ENCODE results near the gene DUSP5. TPM values are rescaled to one million over a fixed set of nuclear protein-coding genes. Genes with fewer than 3 reads are reported as not detected.

Gene DUSP5
- total RNA-seq, 1 experiment from 2014 or later: 106 TPM

DNA sequence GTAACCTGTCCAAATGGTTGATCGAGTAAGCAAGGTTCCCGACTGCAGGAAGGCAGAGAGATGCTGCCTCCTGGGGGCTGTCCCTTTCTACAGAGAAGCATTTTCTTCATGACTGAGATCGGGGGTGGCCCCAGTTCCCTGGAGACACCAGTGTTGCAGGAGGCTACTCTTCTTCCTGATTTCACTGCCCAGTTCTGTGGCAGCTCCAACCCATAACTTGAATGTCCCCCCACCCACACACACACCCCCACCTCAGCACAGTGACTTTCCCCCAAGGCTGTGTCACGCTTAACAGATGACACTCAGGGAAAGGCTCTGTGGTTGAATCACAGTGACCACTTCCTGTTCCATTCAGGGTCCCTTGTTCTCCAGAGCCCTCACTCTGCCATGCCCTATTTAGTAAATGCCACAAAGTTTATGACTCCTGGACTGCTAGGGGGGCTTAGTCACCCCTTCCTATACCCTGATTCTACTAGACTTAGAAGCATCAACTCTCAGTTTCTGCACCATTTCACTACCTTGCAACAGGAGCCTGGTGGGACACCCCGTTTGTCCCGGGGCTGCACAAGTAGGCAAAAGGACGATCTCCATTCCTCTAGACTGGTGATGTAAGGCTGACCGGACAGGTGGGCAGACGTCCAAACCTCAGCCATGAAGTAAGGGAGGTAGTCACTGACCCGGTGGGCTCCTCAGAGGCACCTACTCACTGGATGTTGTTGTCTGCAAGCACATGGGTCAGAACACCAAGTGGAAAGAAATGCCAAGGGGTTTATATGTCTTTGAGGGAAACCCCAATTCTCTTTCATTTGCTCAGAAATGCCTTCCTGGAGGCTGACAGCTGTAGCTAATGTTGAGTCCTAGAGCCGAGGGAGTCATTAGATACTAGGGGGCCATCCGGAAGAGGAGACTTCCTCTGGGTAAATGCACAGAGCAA, 38.5 kb downstream of the DUSP5 start:
- no peak overlapping the region for H3K4me3 Mint-ChIP-seq (ENCODE audit: unreplicated experiment)
- peaks cover 5% of the 10 kb centered on the region for H3K4me1 Mint-ChIP-seq (ENCODE audit: insufficient read depth, unreplicated experiment)
- TF ChIP-seq, protein P1, sequence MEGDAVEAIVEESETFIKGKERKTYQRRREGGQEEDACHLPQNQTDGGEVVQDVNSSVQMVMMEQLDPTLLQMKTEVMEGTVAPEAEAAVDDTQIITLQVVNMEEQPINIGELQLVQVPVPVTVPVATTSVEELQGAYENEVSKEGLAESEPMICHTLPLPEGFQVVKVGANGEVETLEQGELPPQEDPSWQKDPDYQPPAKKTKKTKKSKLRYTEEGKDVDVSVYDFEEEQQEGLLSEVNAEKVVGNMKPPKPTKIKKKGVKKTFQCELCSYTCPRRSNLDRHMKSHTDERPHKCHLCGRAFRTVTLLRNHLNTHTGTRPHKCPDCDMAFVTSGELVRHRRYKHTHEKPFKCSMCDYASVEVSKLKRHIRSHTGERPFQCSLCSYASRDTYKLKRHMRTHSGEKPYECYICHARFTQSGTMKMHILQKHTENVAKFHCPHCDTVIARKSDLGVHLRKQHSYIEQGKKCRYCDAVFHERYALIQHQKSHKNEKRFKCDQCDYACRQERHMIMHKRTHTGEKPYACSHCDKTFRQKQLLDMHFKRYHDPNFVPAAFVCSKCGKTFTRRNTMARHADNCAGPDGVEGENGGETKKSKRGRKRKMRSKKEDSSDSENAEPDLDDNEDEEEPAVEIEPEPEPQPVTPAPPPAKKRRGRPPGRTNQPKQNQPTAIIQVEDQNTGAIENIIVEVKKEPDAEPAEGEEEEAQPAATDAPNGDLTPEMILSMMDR (IDR thresholded peaks at IDR 0.05; ENCODE audit: unreplicated experiment): no peak
- no peaks in the 10 kb centered on the region for H3K27me3 Mint-ChIP-seq (ENCODE audit: insufficient read depth, unreplicated experiment)
- ChIA-PET CTCF (interaction anchor here (1.4 kb wide), 1 partner anchor 10 kb away, joined by 6 read pairs; no protein-coding TSS in a partner anchor), POLR2A (no interaction called here)
- H3K36me3 Mint-ChIP-seq (ENCODE audit: insufficient read depth, unreplicated experiment): no peaks in the 10 kb centered on the region
- H3K27ac Mint-ChIP-seq (ENCODE audit: low read depth, unreplicated experiment): no peak overlapping the region
- peak; percentile 44 for DNase-seq (ENCODE audit: unreplicated experiment)
- no peaks in the 10 kb centered on the region for H3K9me3 Mint-ChIP-seq (ENCODE audit: unreplicated experiment)
- BruUV-seq (replicated peaks): no TSS peak
- intact Hi-C loops (cut with micrococcal nuclease): no loop called here

DNA sequence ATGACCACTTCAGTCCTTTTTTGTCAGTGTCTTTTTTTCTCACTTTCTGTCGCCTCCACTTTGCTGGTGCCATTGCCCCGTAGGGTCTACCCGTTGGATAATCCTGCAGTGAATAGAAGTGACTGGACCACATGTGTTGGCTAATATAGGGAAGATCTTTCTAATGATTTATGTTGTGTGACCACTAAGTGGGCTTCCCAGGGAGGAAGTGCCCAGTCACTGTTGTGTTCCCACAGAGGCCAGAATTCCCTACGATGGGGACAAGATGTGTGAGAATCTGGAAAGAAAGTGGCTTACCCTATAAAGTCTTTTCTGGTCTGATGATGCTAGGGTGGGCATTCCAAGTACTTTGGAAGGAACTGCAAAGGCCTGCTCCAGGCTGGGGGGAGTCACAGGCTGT, 41.4 kb downstream of the DUSP5 start:
- Mint-ChIP-seq H3K36me3 (ENCODE audit: insufficient read depth, unreplicated experiment) (no peaks in the 10 kb centered on the region), H3K4me1 (ENCODE audit: insufficient read depth, unreplicated experiment) (peaks cover 5% of the 10 kb centered on the region), H3K27me3 (ENCODE audit: insufficient read depth, unreplicated experiment) (no peaks in the 10 kb centered on the region), H3K27ac (ENCODE audit: low read depth, unreplicated experiment) (no peak overlapping the region), H3K4me3 (ENCODE audit: unreplicated experiment) (no peak overlapping the region), H3K9me3 (ENCODE audit: unreplicated experiment) (no peaks in the 10 kb centered on the region)
- TF ChIP-seq, protein P1 (IDR thresholded peaks at IDR 0.05; ENCODE audit: unreplicated experiment): no peak
- BruUV-seq (replicated peaks): no TSS peak
- DNase-seq (ENCODE audit: unreplicated experiment): no peak
- CTCF ChIA-PET: no interaction called here
- POLR2A ChIA-PET: no interaction called here
- intact Hi-C loops (cut with micrococcal nuclease): no loop called here

GRCh38 chr10:110540031-110540430, 42.3 kb downstream of the DUSP5 start:
- Mint-ChIP-seq H3K27me3 (ENCODE audit: insufficient read depth, unreplicated experiment) (no peaks in the 10 kb centered on the region), H3K4me1 (ENCODE audit: insufficient read depth, unreplicated experiment) (no peaks in the 10 kb centered on the region), H3K9me3 (ENCODE audit: unreplicated experiment) (no peaks in the 10 kb centered on the region), H3K4me3 (ENCODE audit: unreplicated experiment) (no peak overlapping the region), H3K36me3 (ENCODE audit: insufficient read depth, unreplicated experiment) (no peaks in the 10 kb centered on the region), H3K27ac (ENCODE audit: low read depth, unreplicated experiment) (no peak overlapping the region)
- TF ChIP-seq, protein P1 (IDR thresholded peaks at IDR 0.05; ENCODE audit: unreplicated experiment): no peak
- no peak for DNase-seq (ENCODE audit: unreplicated experiment)
- POLR2A ChIA-PET: interaction anchor here (1.2 kb wide), 1 partner anchor 27 kb away, joined by 4 read pairs; the partner anchor contains the start of gene SMC3
- intact Hi-C loops (cut with micrococcal nuclease): no loop called here
- CTCF ChIA-PET: interaction anchor here (0.6 to 1.9 kb wide), 4 partner anchors 11 to 232 kb away, joined by 3 to 5 read pairs (median 3); no protein-coding TSS in a partner anchor
- no TSS peak for BruUV-seq (replicated peaks)

DNA sequence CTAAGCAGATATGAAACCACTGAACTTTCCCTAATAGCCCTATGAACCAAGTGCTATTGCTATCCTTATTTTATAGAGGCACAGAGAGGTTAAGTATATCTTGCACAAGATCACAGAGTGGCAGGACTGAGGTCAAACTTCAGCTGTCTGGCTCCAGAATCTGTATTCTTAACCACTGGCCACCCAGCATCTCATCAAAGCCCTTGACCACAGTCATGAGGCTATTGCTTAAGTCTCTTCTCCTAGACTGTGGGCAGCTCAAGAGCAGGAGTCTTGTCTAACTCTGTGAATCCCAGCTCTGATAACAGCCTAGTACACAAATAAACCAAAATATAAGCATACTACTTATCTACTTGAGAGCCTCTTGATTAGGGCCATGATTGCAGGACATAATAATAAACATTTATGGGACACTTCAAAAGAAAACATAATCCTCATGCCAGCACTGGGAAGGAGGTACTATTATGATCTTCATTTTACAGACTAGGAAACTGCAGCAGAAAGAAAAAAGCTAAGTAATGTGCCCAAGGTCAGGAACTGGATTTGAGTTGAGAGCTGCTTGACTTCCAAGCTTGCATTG, 47.3 kb downstream of the DUSP5 start:
- no peak overlapping the region for H3K4me3 Mint-ChIP-seq (ENCODE audit: unreplicated experiment)
- ChIA-PET POLR2A (interaction anchor here (0.7 to 1.3 kb wide), 2 partner anchors 44 to 46 kb away, joined by 4 to 6 read pairs; no protein-coding TSS in a partner anchor), CTCF (interaction anchor here (0.8 to 7.0 kb wide), 9 partner anchors 36 to 239 kb away, joined by 3 to 85 read pairs (median 5); partner anchors contain the start of gene SMNDC1)
- BruUV-seq (replicated peaks): no TSS peak
- no peaks in the 10 kb centered on the region for H3K36me3 Mint-ChIP-seq (ENCODE audit: insufficient read depth, unreplicated experiment)
- H3K9me3 Mint-ChIP-seq (ENCODE audit: unreplicated experiment): no peaks in the 10 kb centered on the region
- no peaks in the 10 kb centered on the region for H3K27me3 Mint-ChIP-seq (ENCODE audit: insufficient read depth, unreplicated experiment)
- TF ChIP-seq, protein P1 (IDR thresholded peaks at IDR 0.05; ENCODE audit: unreplicated experiment): no peak
- peaks cover 4% of the 10 kb centered on the region for H3K4me1 Mint-ChIP-seq (ENCODE audit: insufficient read depth, unreplicated experiment)
- no peak overlapping the region for H3K27ac Mint-ChIP-seq (ENCODE audit: low read depth, unreplicated experiment)
- no peak for DNase-seq (ENCODE audit: unreplicated experiment)
- intact Hi-C loops (cut with micrococcal nuclease): no loop called here
